Activated CD4-positive, alpha-beta memory T cell treated with anti-CD3 and anti-CD28 coated beads, Interleukin-2, amount 10 ng/mL, durations not matched to agents 7 days and 5 days (primary cell): ENCODE measurements around the gene EYS. TPM values are rescaled to one million over a fixed set of nuclear protein-coding genes. Genes with fewer than 3 reads are reported as not detected.
"Not testable (repeated sequence)": the region's sequence is repeated elsewhere in the genome, so short reads cannot be mapped to it uniquely, and the experiment has no call there.

Experiments
- CTCF ChIA-PET: fragments of 350-600 bp; sonication (Branson Sonifier 250); formaldehyde crosslinking; loops from one replicate; lab custom pipeline; 2021; ENCODE audit warnings: antibody characterized with exemption, inconsistent platforms; lab: Charles Lee
- POLR2A ChIA-PET: fragments of 350-600 bp; sonication (Branson Sonifier 250); formaldehyde crosslinking; loops from one replicate; lab custom pipeline; 2021; ENCODE audit warnings: antibody characterized with exemption; lab: Charles Lee
- DNase-seq: peaks from one replicate; pipeline ENCODE4 v3.0.0-alpha.2; 2020
- H3K27ac Mint-ChIP-seq: one replicate; pipeline ENCODE4 v1.8.0; 2021; ENCODE audit warnings: mild to moderate bottlenecking, mixed read lengths
- H3K27me3 Mint-ChIP-seq: one replicate; pipeline ENCODE4 v1.8.0; 2021; ENCODE audit warnings: mixed read lengths
- H3K36me3 Mint-ChIP-seq: one replicate; pipeline ENCODE4 v1.8.0; 2021; ENCODE audit warnings: low read depth, mixed read lengths
- H3K4me1 Mint-ChIP-seq: one replicate; pipeline ENCODE4 v1.8.0; 2021; ENCODE audit warnings: mixed read lengths
- H3K4me3 Mint-ChIP-seq: one replicate; pipeline ENCODE4 v1.8.0; 2021; ENCODE audit warnings: mild to moderate bottlenecking, mixed read lengths
- H3K9me3 Mint-ChIP-seq: one replicate; pipeline ENCODE4 v1.8.0; 2021; ENCODE audit warnings: mixed read lengths
- total RNA-seq, 2 experiments: library from RNA; stranded (reverse); gene quantifications; one replicate each; pipeline ENCODE4 v1.2.3, GENCODE V29; 2021

Gene EYS
- total RNA-seq, 2 experiments from 2014 or later: not detected

DNA sequence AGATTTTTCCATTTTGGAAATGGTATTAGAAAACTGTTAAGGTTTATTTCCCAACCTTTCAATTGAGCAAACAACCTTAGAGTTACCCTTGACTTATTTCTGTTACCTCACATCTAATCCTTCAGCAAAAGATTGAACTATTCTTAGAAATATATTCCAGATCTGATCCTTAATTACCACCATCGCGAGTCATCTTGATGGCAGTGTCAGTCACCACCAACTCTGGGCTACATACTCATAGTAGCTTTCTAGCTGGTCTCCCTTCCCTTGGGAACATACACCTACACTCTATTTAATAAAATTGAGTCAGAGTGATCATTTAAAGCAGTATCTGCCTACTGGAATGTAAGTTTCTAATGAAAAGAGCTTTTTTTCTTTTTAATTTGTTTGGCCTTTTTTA is 308.2 kb downstream of the EYS start:
- Mint-ChIP-seq H3K9me3 (peaks cover 10% of the 10 kb centered on the region), H3K27ac (no peak overlapping the region), H3K4me3 (no peak overlapping the region), H3K4me1 (no peaks in the 10 kb centered on the region), H3K36me3 (no peaks in the 10 kb centered on the region), H3K27me3 (no peaks in the 10 kb centered on the region)
- POLR2A ChIA-PET: no interaction called here
- CTCF ChIA-PET: no interaction called here
- DNase-seq: no peak

DNA sequence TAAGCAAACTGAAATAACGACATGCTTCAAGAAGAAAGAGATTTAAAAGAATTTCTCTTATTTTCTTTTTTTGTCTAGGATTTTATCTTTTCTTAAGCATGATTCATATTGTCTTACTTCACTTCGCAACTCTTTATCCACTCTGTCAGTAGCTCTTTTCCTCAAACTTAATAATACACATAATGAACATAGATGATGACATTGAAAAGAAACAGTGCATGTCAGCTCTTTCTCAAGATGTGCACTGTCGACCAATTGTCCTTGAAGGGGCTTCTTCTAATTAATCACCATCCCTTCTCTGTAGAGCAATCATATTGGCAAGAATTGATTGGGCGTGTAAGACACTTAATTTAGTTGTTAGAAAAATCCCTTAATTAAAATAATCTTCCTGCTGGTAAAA is 356.5 kb downstream of the EYS start:
- H3K27me3 Mint-ChIP-seq: no peaks in the 10 kb centered on the region

DNA sequence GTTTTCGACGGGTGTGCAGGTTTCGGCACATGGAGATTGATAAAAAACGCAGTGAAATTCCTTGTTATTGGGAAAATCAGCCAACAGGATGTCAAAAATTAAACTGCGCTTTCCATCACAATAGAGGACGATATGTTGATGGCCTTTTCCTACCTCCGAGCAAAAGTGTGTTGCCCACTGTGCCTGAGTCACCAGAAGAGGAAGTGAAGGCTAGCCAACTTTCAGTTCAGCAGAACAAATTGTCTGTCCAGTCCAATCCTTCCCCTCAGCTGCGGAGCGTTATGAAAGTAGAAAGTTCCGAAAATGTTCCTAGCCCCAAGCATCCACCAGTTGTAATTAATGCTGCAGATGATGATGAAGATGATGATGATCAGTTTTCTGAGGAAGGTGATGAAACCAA is 404.4 kb downstream of the EYS start:
- H3K36me3 Mint-ChIP-seq, H3K4me3 Mint-ChIP-seq, CTCF ChIA-PET, H3K4me1 Mint-ChIP-seq, H3K27me3 Mint-ChIP-seq, DNase-seq, H3K27ac Mint-ChIP-seq, POLR2A ChIA-PET, H3K9me3 Mint-ChIP-seq: not testable (repeated sequence)

More for the DNA sequence above, 356.5 kb downstream of the EYS start:
- Mint-ChIP-seq H3K4me1 (no peaks in the 10 kb centered on the region), H3K36me3 (no peaks in the 10 kb centered on the region), H3K27ac (no peak overlapping the region), H3K4me3 (no peak overlapping the region), H3K9me3 (no peaks in the 10 kb centered on the region)
- ChIA-PET CTCF (no interaction called here), POLR2A (no interaction called here)
- no peak for DNase-seq

DNA sequence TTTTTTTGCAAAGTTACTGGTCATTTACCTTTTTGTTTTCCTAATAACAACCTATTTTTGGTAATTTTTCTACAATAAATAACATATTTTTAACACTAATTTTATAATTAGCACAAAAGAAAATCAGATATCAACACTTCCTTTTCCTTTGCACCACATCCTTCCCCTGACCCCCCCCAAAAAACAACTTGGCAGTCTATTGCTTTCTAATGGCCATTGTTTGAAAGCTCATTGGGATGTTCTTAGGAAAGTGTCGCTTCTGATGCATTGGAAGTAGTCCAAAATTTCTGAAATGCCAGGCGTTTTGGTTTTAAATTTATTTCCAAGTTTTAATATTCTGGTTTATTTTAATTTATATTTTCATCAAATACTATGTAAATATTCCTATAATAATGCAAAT is 407.8 kb downstream of the EYS start:
- no peak for DNase-seq
- no peaks in the 10 kb centered on the region for H3K27me3 Mint-ChIP-seq
- H3K9me3 Mint-ChIP-seq: no peaks in the 10 kb centered on the region

DNA sequence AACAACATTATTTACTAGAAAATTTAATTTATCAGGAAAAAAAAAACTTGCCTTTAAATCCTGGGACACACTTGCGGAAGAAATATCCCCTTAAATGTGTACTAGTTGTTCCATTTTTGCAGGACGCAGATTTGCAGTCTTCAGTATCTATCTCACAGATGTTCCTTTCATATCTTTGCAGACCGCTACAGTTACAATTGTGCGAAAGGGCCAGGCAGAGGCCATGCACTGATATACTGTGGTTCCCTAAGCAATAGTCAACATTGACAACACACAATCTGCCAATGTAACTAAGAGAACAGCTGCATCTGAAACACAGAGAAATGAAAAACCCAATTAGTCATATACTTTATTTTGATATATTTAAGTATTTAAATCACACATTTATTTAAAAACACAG is 411.2 kb downstream of the EYS start:
- no peak overlapping the region for H3K4me3 Mint-ChIP-seq
- CTCF ChIA-PET: no interaction called here

More for the DNA sequence above, 407.8 kb downstream of the EYS start:
- Mint-ChIP-seq H3K4me1 (no peaks in the 10 kb centered on the region), H3K27ac (no peak overlapping the region), H3K4me3 (no peak overlapping the region), H3K36me3 (no peaks in the 10 kb centered on the region)
- ChIA-PET CTCF (no interaction called here), POLR2A (no interaction called here)

DNA sequence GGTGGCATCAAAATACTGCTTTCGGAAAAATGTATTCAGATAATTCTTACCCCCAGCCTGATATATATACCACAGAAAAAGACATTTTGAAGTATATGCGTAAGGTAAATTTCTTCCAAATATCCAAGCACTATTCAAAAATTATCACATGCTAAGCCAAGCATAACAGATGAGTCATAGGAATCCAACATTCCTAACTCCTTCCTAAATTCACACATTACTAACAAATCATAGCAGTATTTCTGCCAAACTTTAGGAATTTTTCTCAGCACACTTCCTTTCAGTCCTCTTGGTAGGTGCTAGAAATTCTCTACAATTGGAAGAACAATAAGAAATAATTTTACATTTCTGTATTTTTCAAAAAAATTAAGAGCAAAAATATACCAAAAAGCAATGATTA is 417.5 kb downstream of the EYS start:
- Mint-ChIP-seq H3K4me1 (no peaks in the 10 kb centered on the region), H3K36me3 (no peaks in the 10 kb centered on the region), H3K9me3 (peaks cover 3% of the 10 kb centered on the region), H3K27me3 (no peaks in the 10 kb centered on the region), H3K4me3 (no peak overlapping the region), H3K27ac (no peak overlapping the region)
- no peak for DNase-seq
- POLR2A ChIA-PET: no interaction called here
- CTCF ChIA-PET: no interaction called here

More for the DNA sequence above, 411.2 kb downstream of the EYS start:
- Mint-ChIP-seq H3K4me1 (no peaks in the 10 kb centered on the region), H3K27ac (no peak overlapping the region), H3K9me3 (peaks cover 3% of the 10 kb centered on the region), H3K27me3 (no peaks in the 10 kb centered on the region), H3K36me3 (no peaks in the 10 kb centered on the region)
- POLR2A ChIA-PET: no interaction called here
- DNase-seq: no peak

DNA sequence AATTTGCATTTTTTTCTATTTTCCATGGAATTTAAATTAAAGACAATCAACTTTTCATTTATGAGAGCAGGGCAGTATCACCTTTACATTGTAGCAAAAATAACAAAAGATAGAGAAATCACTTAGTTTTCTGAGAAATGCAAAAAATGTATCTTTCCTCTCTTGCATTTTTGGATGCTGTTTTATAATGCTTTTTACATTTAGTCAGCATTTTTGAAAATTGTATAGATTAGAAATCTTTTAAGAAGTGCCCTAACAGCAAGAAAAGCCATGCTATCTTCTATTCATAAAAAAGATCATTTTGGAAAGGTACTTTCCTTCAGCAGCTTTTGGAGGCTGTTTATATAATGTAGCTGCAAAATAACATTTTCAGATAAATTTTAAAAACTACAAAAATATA is 421.8 kb downstream of the EYS start:
- ChIA-PET POLR2A (no interaction called here), CTCF (no interaction called here)
- no peaks in the 10 kb centered on the region for H3K9me3 Mint-ChIP-seq

DNA sequence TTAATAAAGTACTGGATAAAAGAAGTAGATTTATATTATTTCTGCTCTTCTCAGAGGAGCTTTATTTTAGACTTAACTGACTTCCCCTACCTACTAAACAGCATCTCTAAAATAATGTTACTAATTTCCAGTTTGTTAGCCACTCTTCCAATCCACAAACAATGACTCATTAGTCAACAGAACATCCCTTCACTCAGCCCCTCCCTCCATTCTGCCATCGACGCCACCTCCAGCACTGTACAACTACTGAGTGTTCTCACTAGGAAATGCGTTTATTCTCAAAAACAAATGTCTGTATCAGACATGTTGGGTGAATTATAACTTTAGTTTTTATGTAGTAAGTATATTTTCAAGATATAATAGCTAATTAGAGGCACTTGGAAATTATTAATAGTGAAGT is 427.0 kb downstream of the EYS start:
- Mint-ChIP-seq H3K4me3 (no peak overlapping the region), H3K4me1 (no peaks in the 10 kb centered on the region), H3K9me3 (peaks cover 7% of the 10 kb centered on the region), H3K36me3 (no peaks in the 10 kb centered on the region), H3K27ac (no peak overlapping the region), H3K27me3 (no peaks in the 10 kb centered on the region)
- CTCF ChIA-PET: no interaction called here
- POLR2A ChIA-PET: no interaction called here
- DNase-seq: no peak

More for the DNA sequence above, 421.8 kb downstream of the EYS start:
- Mint-ChIP-seq H3K27me3 (no peaks in the 10 kb centered on the region), H3K4me3 (no peak overlapping the region), H3K36me3 (no peaks in the 10 kb centered on the region), H3K27ac (no peak overlapping the region), H3K4me1 (no peaks in the 10 kb centered on the region)
- DNase-seq: no peak

DNA sequence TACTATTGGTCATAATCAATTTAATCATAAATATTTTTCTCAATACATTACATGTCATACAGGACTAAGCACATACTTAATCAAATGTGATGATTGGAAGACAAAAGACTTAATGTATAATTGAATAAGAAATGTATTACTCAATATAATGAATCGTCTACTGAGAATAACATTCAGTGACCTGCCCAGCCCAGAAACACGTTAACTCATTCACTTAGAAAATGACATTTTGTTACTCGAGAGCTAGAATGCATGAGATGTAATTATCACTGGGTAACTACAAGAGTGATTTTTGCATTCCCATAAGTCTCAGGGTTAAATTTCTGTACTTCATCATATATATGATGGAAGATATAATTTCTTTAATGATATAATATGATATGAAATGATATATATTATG is 444.8 kb downstream of the EYS start:
- H3K27me3 Mint-ChIP-seq: no peaks in the 10 kb centered on the region
- no peak overlapping the region for H3K4me3 Mint-ChIP-seq
- peaks cover 5% of the 10 kb centered on the region for H3K9me3 Mint-ChIP-seq
- H3K27ac Mint-ChIP-seq: no peak overlapping the region
- H3K4me1 Mint-ChIP-seq: no peaks in the 10 kb centered on the region
- ChIA-PET POLR2A (no interaction called here), CTCF (no interaction called here)
- no peak for DNase-seq
- H3K36me3 Mint-ChIP-seq: no peaks in the 10 kb centered on the region

DNA sequence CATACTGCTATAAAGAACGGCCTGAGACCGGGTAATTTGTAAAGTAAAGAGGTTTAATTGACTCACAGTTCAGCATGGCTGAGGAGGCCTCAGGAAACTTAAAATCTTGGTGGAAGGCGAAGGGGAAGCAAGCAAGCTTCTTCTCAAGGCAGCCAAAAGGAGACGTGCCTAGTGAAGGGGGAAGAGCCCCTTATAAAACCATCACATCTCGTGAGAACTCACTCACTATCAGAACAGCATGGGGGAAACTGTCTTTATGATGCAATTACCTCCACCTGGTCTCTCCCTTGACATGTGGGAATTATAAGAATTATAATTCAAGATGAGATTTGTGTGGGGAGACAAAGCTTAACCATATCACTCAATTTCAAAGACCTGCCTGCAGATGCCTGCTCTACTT is 447.0 kb downstream of the EYS start:
- Mint-ChIP-seq H3K36me3 (no peaks in the 10 kb centered on the region), H3K27me3 (no peaks in the 10 kb centered on the region), H3K27ac (no peak overlapping the region), H3K4me1 (no peaks in the 10 kb centered on the region), H3K4me3 (no peak overlapping the region), H3K9me3 (peaks cover 6% of the 10 kb centered on the region)
- DNase-seq: no peak
- CTCF ChIA-PET: no interaction called here
- POLR2A ChIA-PET: no interaction called here

DNA sequence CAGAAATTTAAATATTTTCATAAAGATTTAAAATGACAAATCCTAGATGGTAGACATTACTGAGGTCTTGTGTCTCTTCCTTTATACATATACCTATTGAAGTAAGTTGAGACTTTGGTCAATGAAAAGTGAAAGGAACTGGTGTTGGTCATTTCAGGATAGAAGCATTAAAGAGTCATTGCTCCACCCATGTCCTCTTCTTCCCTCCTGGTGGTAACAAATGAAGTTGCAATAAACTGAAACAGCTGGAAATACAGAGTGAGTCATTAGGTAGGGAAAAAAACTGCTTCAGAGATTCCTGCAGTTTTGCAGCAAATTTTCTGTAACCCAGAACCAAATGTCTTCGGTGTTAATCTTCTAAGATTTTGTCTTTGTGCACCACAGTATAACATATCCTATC is 448.0 kb downstream of the EYS start:
- POLR2A ChIA-PET: no interaction called here
- H3K36me3 Mint-ChIP-seq: no peaks in the 10 kb centered on the region
- H3K9me3 Mint-ChIP-seq: peaks cover 8% of the 10 kb centered on the region
- DNase-seq: no peak
- no peak overlapping the region for H3K27ac Mint-ChIP-seq
- no peaks in the 10 kb centered on the region for H3K27me3 Mint-ChIP-seq
- no peak overlapping the region for H3K4me3 Mint-ChIP-seq
- CTCF ChIA-PET: no interaction called here
- no peaks in the 10 kb centered on the region for H3K4me1 Mint-ChIP-seq

DNA sequence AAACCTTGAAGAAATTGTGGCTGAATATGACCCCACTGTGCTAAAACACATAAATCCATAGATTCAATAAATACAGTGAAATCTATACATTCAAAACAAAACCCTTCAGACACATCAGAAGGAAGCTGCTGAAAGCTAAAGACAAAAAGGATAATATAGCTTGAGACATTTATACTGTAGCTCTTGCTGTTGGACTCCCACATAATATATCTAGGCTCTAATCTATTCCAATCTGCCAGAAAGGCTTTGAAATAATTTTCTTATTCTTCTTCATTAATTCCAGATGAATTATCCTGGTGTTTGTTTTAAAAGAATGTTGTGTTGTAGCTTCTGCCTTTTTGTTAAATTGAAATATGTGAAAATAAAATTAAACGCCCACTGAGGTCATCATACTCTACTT is 454.0 kb downstream of the EYS start:
- no peak overlapping the region for H3K4me3 Mint-ChIP-seq
- ChIA-PET POLR2A (no interaction called here), CTCF (no interaction called here)
- H3K27ac Mint-ChIP-seq: no peak overlapping the region
- no peaks in the 10 kb centered on the region for H3K27me3 Mint-ChIP-seq
- no peaks in the 10 kb centered on the region for H3K36me3 Mint-ChIP-seq
- peaks cover 8% of the 10 kb centered on the region for H3K9me3 Mint-ChIP-seq
- no peak for DNase-seq
- H3K4me1 Mint-ChIP-seq: no peaks in the 10 kb centered on the region

DNA sequence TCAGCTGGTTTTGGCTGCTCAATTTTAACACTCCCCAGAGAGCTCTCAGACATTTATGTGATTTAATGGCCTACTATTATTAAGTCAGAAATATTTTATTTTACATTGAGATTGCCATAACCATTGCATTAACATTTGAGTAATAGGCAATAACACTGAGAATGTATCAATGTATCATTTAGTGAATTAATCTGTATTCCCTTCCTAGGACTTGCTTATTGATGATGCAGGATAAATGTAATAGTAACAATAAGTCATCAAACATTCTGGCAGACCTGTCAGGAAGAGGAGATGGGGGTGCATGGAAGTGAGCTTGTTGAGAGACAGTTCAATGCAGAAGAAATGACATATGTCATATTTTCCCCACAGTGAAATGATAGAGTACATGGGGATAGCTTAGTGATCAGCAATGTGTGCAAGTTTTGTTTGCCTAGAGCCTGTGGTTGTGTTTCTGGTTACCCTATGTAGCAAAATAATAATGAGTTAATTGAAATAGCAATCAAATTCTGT is 458.9 kb downstream of the EYS start:
- no peak overlapping the region for H3K27ac Mint-ChIP-seq
- H3K36me3 Mint-ChIP-seq: no peaks in the 10 kb centered on the region
- H3K27me3 Mint-ChIP-seq: no peaks in the 10 kb centered on the region
- H3K4me3 Mint-ChIP-seq: no peak overlapping the region
- peaks cover 1% of the 10 kb centered on the region for H3K9me3 Mint-ChIP-seq
- CTCF ChIA-PET: no interaction called here
- POLR2A ChIA-PET: no interaction called here
- H3K4me1 Mint-ChIP-seq: no peaks in the 10 kb centered on the region
- no peak for DNase-seq

DNA sequence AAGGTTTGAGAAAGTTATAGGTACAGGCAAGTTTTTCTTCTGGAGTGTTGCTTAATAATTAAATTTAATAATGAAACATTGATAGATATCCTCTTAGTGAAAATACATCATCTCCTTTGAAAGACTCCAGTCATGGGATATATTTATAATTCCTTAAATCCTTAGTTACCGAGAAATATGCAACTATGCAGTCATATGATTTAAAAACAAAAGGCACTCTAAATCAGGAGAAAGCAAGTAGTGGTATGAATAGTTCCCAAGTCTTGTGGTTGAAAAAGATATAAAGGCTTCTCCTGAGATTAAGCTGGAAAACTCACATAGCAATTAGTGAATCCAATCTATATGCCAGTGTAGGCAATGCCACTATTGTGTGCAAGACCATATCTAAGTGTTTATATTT is 475.4 kb downstream of the EYS start:
- ChIA-PET CTCF (no interaction called here), POLR2A (no interaction called here)
- H3K36me3 Mint-ChIP-seq: no peaks in the 10 kb centered on the region
- H3K9me3 Mint-ChIP-seq: peaks cover 3% of the 10 kb centered on the region
- H3K27me3 Mint-ChIP-seq: no peaks in the 10 kb centered on the region
- no peak overlapping the region for H3K27ac Mint-ChIP-seq
- H3K4me1 Mint-ChIP-seq: no peaks in the 10 kb centered on the region
- H3K4me3 Mint-ChIP-seq: no peak overlapping the region
- no peak for DNase-seq
